ENCODE measurements around the gene PPP4R3A. TPM values are rescaled to one million over a fixed set of nuclear protein-coding genes. Genes with fewer than 3 reads are reported as not detected.

The PPP4R3A gene
- total RNA-seq, 2 experiments from 2014 or later = 84.7 to 119 TPM

- Histone ChIP-seq H3K9me3 (ENCODE audit: low read length) (no peaks in the 10 kb centered on the region), H3K27ac (ENCODE audit: low read depth, low read length, poor library complexity, severe bottlenecking) (no peak overlapping the region), H3K4me1 (ENCODE audit: insufficient read depth, low read length, poor library complexity, severe bottlenecking) (peaks cover 78% of the 10 kb centered on the region), H3K9me2 (ENCODE audit: insufficient read depth, low read length) (no peaks in the 10 kb centered on the region), H3K36me3 (ENCODE audit: insufficient read depth, low read length) (peaks cover 92% of the 10 kb centered on the region), H3K4me2 (ENCODE audit: low read length) (peak overlapping the region; percentile 0; the same call in 1 of the 2 replicates), H3K4me3 (ENCODE audit: low read depth, low read length, poor library complexity, severe bottlenecking) (no peak overlapping the region), H4K20me1 (ENCODE audit: insufficient read depth, low read length) (peaks cover 47% of the 10 kb centered on the region), H3K79me2 (ENCODE audit: insufficient read depth, low read depth, low read length) (peaks cover 99% of the 10 kb centered on the region), H2AFZ (ENCODE audit: low read length) (no peak overlapping the region)
- ChIA-PET POLR2A (interaction anchor here (1.4 kb wide), 1 partner anchor 10 kb away, joined by 8 read pairs; no protein-coding TSS in a partner anchor), CTCF (ENCODE audit: unreplicated experiment) (no interaction called here)
- intact Hi-C loops (cut with micrococcal nuclease; ENCODE audit: unreplicated experiment) = no loop called here
- TF ChIP-seq EZH2phosphoT487 (IDR thresholded peaks at IDR 0.05; ENCODE audit: borderline replicate concordance, low read depth, low read length) (no peak), CTCF (conservative IDR thresholded peaks at IDR 0.05; ENCODE audit: low read length) (no peak)
- no TSS peak for BruUV-seq (replicated peaks)
- no peak for DNase-seq (ENCODE audit: low spot score)
Measured at GRCh38 chr14:91503000-91503504, 7.1 kb downstream of the PPP4R3A start.

- H3K4me1 ChIP-seq (ENCODE audit: insufficient read depth, low read length, poor library complexity, severe bottlenecking) = peaks cover 82% of the 10 kb centered on the region
- peaks cover 47% of the 10 kb centered on the region; the same call in 1 of the 2 replicates for H4K20me1 ChIP-seq (ENCODE audit: insufficient read depth, low read length)
- H3K9me3 ChIP-seq (ENCODE audit: low read length) = no peaks in the 10 kb centered on the region
- BruUV-seq (replicated peaks) = no TSS peak
- H3K36me3 ChIP-seq (ENCODE audit: insufficient read depth, low read length) = peaks cover 95% of the 10 kb centered on the region
- no peak overlapping the region for H3K4me3 ChIP-seq (ENCODE audit: low read depth, low read length, poor library complexity, severe bottlenecking)
- no peak overlapping the region for H2AFZ ChIP-seq (ENCODE audit: low read length)
- H3K9me2 ChIP-seq (ENCODE audit: insufficient read depth, low read length) = no peaks in the 10 kb centered on the region
- H3K27ac ChIP-seq (ENCODE audit: low read depth, low read length, poor library complexity, severe bottlenecking) = no peak overlapping the region
- DNase-seq (ENCODE audit: low spot score) = no peak
- intact Hi-C loops (cut with micrococcal nuclease; ENCODE audit: unreplicated experiment) = no loop called here
- ChIA-PET CTCF (ENCODE audit: unreplicated experiment) (no interaction called here), POLR2A (interaction anchor here (0.6 to 1.4 kb wide), 5 partner anchors 9 to 1087 kb away, joined by 3 to 8 read pairs (median 3); no protein-coding TSS in a partner anchor)
- TF ChIP-seq CTCF (conservative IDR thresholded peaks at IDR 0.05; ENCODE audit: low read length) (no peak), EZH2phosphoT487 (IDR thresholded peaks at IDR 0.05; ENCODE audit: borderline replicate concordance, low read depth, low read length) (no peak)
- peaks cover 99% of the 10 kb centered on the region for H3K79me2 ChIP-seq (ENCODE audit: insufficient read depth, low read depth, low read length)
- no peak overlapping the region for H3K4me2 ChIP-seq (ENCODE audit: low read length)
Measured at GRCh38 chr14:91501951-91502930, 7.9 kb downstream of the PPP4R3A start.

All from OCI-LY7 (cell line).